Liver (tissue), 3 donors: ENCODE data around the gene METTL18.

Source experiments
- ATF3 ChIP-seq: IDR thresholded peaks from 2 replicates; pipeline ENCODE4 v1.6.1; 2016; ENCODE audit warnings: antibody characterized with exemption
- CTCF ChIP-seq: fragments of 150-350 bp; IDR thresholded peaks from 2 replicates; pipeline ENCODE4 v1.5.1; 2017; ENCODE audit warnings: improper control_type of control experiment, low read depth, low read length; ENCODE audit not compliant: missing input control
- EGR1 ChIP-seq, 2 donors: IDR thresholded peaks; 2 replicates each; pipeline ENCODE4 v1.6.1; 2016 to 2018; ENCODE audit warnings: antibody characterized with exemption in 2 of 2, low read depth in 2 of 2
- FOXA2 ChIP-seq: IDR thresholded peaks from 2 replicates; pipeline ENCODE4 v1.6.1; 2016; ENCODE audit warnings: antibody characterized with exemption
- GABPA ChIP-seq, 2 donors: IDR thresholded peaks in 1 of 2; conservative IDR thresholded peaks in 1 of 2; 2 replicates each; pipeline ENCODE4 v1.6.1; 2016; ENCODE audit warnings: antibody characterized with exemption in 2 of 2, mild to moderate bottlenecking in 1 of 2, moderate library complexity in 1 of 2
- JUND ChIP-seq, 2 donors: IDR thresholded peaks; 2 replicates each; pipeline ENCODE4 v1.6.1; 2016; ENCODE audit warnings: antibody characterized with exemption in 2 of 2
- RAD21 ChIP-seq, 2 donors: IDR thresholded peaks; 2 replicates each; pipeline ENCODE4 v1.6.1; 2016; ENCODE audit warnings: antibody characterized with exemption in 2 of 2, mild to moderate bottlenecking in 2 of 2
- REST ChIP-seq: IDR thresholded peaks from 2 replicates; pipeline ENCODE4 v1.6.1; 2016; ENCODE audit warnings: antibody characterized with exemption, mild to moderate bottlenecking
- SP1 ChIP-seq: IDR thresholded peaks from 2 replicates; pipeline ENCODE4 v1.6.1; 2018; ENCODE audit warnings: antibody characterized with exemption, mild to moderate bottlenecking
- TAF1 ChIP-seq: conservative IDR thresholded peaks from 2 replicates; pipeline ENCODE4 v1.6.1; 2016; ENCODE audit warnings: antibody characterized with exemption, mild to moderate bottlenecking
- donor health status: healthy.
- donor health status: healthy.

- TF ChIP-seq RAD21 (IDR thresholded peaks at IDR 0.05) (no peak), CTCF (no peak), EGR1 (IDR thresholded peaks at IDR 0.05; ENCODE audit: low read depth in 2 of 2) (no peak), REST (no peak), GABPA (IDR thresholded peaks at IDR 0.05 in 1 of 2, conservative IDR thresholded peaks at IDR 0.05 in 1 of 2) (no peak), JUND (IDR thresholded peaks at IDR 0.05) (no peak), ATF3 (no peak), TAF1 (no peak), SP1 (no peak), FOXA2 (no peak)
Observed at GRCh38 chr1:169836198-169836597, 41.5 kb upstream of the METTL18 start.
